ENCODE data around the gene HDLBP. TPM values are rescaled to one million over a fixed set of nuclear protein-coding genes. Genes with fewer than 3 reads are reported as not detected.

The HDLBP gene
- total and polyA plus RNA-seq, 2 of the 4 experiments (the other 2 are of a cell fraction), result 648 to 1,165 TPM

GRCh38 chr2:241204490-241204889, 111.0 kb downstream of the HDLBP start:
- no peak overlapping the region for H3K4me3 ChIP-seq (ENCODE audit: insufficient read depth, low read depth, low read length)
- no peak overlapping the region for H2AFZ ChIP-seq (replicated peaks; ENCODE audit: low read length, poor library complexity)
- no peak overlapping the region for H3K9ac ChIP-seq (ENCODE audit: low read depth, low read length)
- H2AK9ac ChIP-seq (replicated peaks; ENCODE audit: low read depth, low read length, poor library complexity), result no peak overlapping the region
- H3K27ac ChIP-seq (ENCODE audit: insufficient read depth, low read length), result no peak overlapping the region
- H3K36me3 ChIP-seq (ENCODE audit: control insufficient read depth, insufficient read depth, low read length), result no peaks in the 10 kb centered on the region
- no peaks in the 10 kb centered on the region for H3K9me1 ChIP-seq (ENCODE audit: insufficient read depth, low read length)
- no peaks in the 10 kb centered on the region for H3K79me1 ChIP-seq (ENCODE audit: low read depth in 1 of 2, low read length in 2 of 2)
- H3K4me1 ChIP-seq (ENCODE audit: control insufficient read depth, insufficient read depth, low read length), result no peaks in the 10 kb centered on the region
- H2BK120ac ChIP-seq (ENCODE audit: low read depth, low read length), result no peak overlapping the region
- ChIA-PET POLR2A (ENCODE audit: unreplicated experiment) (no interaction called here), CTCF (no interaction called here)
- ATAC-seq (ENCODE audit: low read depth) (no peak), DNase-seq (no peak)
- intact Hi-C loops (cut with micrococcal nuclease) (no loop called here), in situ Hi-C loops (cut with MboI; ENCODE audit: low sequenced_read_pairs) (no loop called here), dilution Hi-C loops (cut with HindIII; ENCODE audit: low sequenced_read_pairs, unreplicated experiment) (no loop called here)
- H2AK5ac ChIP-seq (ENCODE audit: low read depth, low read length), result no peak overlapping the region
- no peak overlapping the region for H2BK15ac ChIP-seq (ENCODE audit: low read depth, low read length)
- 83% methylated on average over 1 of the region's 4 CpGs; no CpG with 5 or more reads in 1 of the 2 experiments for WGBS, 2 experiments (ENCODE audit: extremely low coverage in 2 of 2, insufficient read length in 1 of 2)
- no peak overlapping the region for H4K5ac ChIP-seq (ENCODE audit: low read depth, low read length)
- no peak overlapping the region for H2BK20ac ChIP-seq (ENCODE audit: low read depth, low read length)
- no peak overlapping the region for H3K23ac ChIP-seq (ENCODE audit: low read depth, low read length)
- H3K18ac ChIP-seq (ENCODE audit: low read depth, low read length), result no peak overlapping the region
- no peak overlapping the region for H3K56ac ChIP-seq (ENCODE audit: extremely low read depth, insufficient read depth, low read length)
- H2BK5ac ChIP-seq (ENCODE audit: low read depth, low read length, poor library complexity, severe bottlenecking), result no peak overlapping the region
- H3K9me3 ChIP-seq (ENCODE audit: control insufficient read depth, insufficient read depth, low read length), result no peaks in the 10 kb centered on the region
- no peak overlapping the region for H3K4me2 ChIP-seq (ENCODE audit: low read depth, low read length)
- no peak overlapping the region for H3K4ac ChIP-seq (ENCODE audit: low read depth, low read length)
- H4K91ac ChIP-seq (ENCODE audit: insufficient read depth, low read depth, low read length), result no peak overlapping the region
- no peak overlapping the region for H3K14ac ChIP-seq (replicated peaks; ENCODE audit: low read depth, low read length)
- peaks cover 2% of the 10 kb centered on the region for H3K27me3 ChIP-seq (ENCODE audit: control insufficient read depth, insufficient read depth, low read length)
- no peaks in the 10 kb centered on the region for H4K20me1 ChIP-seq (ENCODE audit: insufficient read depth, low read length)
- TF ChIP-seq RCOR1 (IDR thresholded peaks at IDR 0.05; ENCODE audit: insufficient replicate concordance, low read length) (no peak), MAFK (IDR thresholded peaks at IDR 0.05; ENCODE audit: low read depth, low read length) (no peak), BHLHE40 (IDR thresholded peaks at IDR 0.05; ENCODE audit: low read depth, low read length) (no peak), RAD21 (IDR thresholded peaks at IDR 0.05; ENCODE audit: low read length) (no peak), NFE2L2 (IDR thresholded peaks at IDR 0.05; ENCODE audit: low read depth, low read length) (no peak), POLR2A (IDR thresholded peaks at IDR 0.05; ENCODE audit: low read depth, low read length) (no peak), MXI1 (IDR thresholded peaks at IDR 0.05; ENCODE audit: borderline replicate concordance, low read depth, low read length) (no peak), CTCF (conservative IDR thresholded peaks at IDR 0.05; ENCODE audit: low read depth, low read length) (no peak)
- TF ChIP-seq, protein P1, sequence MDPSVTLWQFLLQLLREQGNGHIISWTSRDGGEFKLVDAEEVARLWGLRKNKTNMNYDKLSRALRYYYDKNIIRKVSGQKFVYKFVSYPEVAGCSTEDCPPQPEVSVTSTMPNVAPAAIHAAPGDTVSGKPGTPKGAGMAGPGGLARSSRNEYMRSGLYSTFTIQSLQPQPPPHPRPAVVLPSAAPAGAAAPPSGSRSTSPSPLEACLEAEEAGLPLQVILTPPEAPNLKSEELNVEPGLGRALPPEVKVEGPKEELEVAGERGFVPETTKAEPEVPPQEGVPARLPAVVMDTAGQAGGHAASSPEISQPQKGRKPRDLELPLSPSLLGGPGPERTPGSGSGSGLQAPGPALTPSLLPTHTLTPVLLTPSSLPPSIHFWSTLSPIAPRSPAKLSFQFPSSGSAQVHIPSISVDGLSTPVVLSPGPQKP (IDR thresholded peaks at IDR 0.05; ENCODE audit: borderline replicate concordance, low read depth, low read length), result no peak
- BruUV-seq (replicated peaks), result no TSS peak
- H4K8ac ChIP-seq (ENCODE audit: low read depth in 2 of 2, low read length in 2 of 2), result no peak overlapping the region
